CD4-positive, alpha-beta T cell treated with Interleukin-2 at 100 ng/mL for 4 hours (primary cell): Measurements from ENCODE around the gene RBM26.

Experiments used
- DNase-seq: peaks from one replicate; pipeline ENCODE4 v3.0.0-alpha.2; 2020; ENCODE audit warnings: low spot score

RBM26 gene

DNA sequence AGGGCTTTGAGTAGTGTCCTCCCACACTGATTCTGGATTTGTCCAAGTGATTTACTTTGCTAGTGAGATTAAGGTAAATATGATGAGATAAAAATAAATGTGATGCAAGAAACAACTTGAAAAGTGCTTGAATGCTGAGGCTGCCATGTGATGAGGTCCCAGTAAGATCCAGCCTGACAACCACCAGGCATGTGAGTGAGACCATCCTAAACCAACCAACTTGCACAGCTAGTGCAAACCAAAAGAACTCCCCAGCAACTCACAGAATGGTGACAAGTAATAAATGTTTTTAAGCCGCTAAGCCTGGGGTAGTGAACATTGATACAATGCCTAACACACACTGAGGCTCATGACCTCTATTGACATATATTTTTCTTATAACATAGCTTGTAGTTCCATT, 13.3 kb upstream of the RBM26 start:
- DNase-seq: no peak

DNA sequence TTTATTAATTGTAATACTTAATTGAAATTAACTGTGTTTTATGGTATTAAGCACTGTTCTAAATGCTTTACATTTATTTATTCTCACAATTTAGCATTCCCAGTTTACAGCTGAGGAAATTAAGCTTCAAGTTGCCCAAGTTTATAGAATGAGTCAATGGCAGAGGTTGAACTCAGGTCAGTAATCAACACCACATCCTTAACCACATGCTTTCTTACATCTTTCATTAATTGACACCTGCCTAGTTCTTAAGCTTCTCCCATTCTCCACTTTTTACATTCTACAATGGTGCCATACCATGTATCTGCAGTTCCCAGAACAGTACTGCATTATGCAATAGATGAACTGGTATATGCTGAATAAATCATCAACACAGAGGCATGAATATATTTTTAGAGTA, 11.7 kb upstream of the RBM26 start:
- DNase-seq: no peak

GRCh38 chr13:79413521-79413920, 7.5 kb upstream of the RBM26 start:
- DNase-seq: no peak

- no peak for DNase-seq
These were observed 3.8 kb upstream of the RBM26 start for GRCh38 chr13:79409828-79410227.

- DNase-seq: no peak
These were observed 1.4 kb upstream of the RBM26 start for GRCh38 chr13:79407349-79407979.

DNA sequence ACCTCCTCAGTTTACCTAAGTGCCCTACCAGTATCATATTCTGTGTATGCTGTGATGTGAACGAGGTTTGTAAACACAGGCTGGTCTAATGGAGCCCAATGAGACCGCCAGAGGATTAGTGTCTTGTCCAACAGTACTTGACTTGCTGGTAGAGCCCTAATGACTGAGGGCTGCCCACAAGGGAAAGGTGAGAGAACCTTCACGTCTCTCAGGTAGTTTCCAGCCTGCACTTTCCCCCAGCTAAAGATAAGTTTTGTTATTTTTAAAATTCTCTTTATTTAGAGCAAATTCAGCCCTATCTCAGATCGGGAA, 498 bp upstream of the RBM26 start:
- no peak for DNase-seq

DNA sequence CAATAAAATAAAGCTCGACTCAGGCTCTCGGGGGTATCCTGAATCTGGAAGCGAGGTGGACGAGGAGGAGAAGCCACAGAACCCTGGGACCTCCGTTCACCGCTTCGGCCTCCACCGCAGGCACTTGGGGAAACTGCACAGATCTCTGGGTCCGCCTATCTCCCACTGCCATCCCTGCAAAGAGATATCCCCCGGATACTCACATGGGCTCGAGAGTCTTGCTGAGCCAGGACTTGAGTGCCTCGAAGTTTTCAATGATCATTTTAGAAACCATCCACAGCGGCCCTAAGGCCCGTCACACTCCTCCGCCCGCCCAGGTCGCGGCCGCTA, 589 bp downstream of the RBM26 start:
- no peak for DNase-seq

- no peak for DNase-seq
These were observed 1.1 kb downstream of the RBM26 start for GRCh38 chr13:79404985-79405384.

GRCh38 chr13:79404361-79404760, 1.7 kb downstream of the RBM26 start:
- DNase-seq: no peak

DNA sequence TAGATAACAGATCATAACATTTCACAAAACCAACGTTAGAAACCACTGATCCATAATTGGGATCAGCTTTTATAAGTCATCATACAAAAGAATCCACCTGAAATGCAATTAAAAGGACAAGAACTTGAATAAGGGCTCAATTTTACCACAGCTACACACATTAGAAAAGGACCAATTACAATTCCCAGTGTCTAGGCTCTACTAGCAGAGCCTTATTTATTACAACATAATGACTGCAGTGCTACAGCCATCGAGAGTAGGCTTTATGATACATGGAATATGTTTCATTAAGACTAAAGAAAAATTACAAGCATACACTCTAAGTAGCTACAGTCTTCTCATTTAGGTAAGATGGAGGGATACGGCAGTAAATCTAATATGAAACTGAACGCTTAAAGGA, 2.9 kb downstream of the RBM26 start:
- DNase-seq: no peak

DNA sequence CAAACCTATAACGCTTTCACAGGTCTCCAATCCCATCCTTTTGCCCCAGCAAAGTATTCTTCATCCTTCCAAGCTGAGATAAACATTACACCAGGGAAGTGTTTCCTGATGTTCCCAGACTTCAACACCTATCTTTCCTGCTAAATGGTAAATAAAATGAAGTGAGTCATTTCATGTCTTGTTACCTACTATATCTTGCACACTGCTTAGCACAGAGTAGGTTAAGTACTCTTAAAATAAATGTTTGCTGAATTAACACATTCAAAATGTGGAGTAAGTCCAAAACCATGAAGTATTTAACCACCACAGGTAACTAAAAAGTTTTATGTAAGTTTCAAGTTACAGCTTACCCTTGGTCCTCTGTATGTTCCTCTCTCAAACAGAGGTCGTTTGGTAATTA, 3.4 kb downstream of the RBM26 start:
- no peak for DNase-seq

DNA sequence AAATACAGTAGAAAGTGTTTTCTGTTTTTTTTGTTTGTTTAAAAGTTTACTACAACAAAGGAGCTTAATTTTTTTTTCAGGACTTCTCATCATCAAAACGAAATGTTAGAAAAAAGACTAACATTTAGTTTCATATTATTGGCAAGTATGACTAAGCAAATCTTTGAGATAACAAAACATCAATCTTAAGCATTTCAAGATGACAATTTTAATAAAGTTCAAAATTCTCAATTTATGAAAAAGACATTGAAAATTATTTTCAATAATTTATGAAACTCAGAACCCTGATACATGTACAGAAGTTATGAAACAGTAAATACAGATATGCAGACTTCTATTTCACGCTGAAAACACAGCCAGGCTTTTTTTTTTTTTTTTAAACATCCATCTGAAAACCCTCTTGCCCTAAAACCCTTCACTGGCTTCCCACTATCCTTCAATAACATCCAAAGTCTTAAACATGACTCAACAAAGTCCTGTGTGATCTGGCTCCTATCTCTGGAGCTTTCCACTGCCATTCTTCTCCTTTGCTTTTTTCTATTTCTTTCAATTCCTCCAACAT, 3.9 kb downstream of the RBM26 start:
- DNase-seq: no peak

GRCh38 chr13:79401259-79402070, 4.6 kb downstream of the RBM26 start:
- DNase-seq: peak; percentile 28

- no peak for DNase-seq
These were observed 7.1 kb downstream of the RBM26 start for GRCh38 chr13:79398915-79399314.

DNA sequence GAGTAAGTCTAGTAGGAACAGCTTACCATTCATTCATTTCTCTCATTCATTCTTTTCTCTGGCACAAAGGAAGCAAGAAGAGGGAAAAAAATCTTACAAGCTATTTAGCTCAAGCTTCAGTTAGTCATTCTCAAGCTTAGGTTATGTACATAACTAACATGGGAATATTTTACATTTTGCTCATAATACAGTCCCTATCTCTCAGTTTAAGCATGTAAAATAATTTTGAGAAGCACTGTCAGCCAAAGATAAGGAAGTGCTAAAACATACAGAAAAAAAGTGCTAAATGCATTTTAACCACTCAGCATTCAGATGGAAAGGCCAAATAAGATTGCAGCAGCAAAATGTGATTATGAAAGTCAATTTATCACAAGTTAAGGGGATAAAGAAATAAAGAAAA, 7.9 kb downstream of the RBM26 start:
- DNase-seq: no peak

DNA sequence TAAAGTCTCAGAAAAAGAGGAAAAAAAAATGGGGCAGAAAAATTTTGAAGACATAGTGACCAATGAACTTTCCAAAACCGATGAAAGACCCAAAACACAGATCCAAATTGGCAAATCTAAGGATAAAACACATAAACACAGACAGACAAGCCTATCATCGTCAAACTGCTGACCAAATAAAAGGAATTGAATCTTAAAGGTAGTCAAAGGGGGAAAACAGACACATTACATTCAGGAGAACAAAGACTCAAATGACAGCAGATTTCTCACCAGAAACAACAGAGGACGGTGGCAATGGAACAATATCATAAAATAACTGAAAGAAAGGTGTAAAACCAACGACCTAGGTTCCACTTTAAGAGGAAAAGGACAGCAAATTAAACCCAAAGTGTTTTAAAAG, 10.2 kb downstream of the RBM26 start:
- DNase-seq: no peak

GRCh38 chr13:79393564-79394249, 12.3 kb downstream of the RBM26 start:
- DNase-seq: peak; percentile 48

DNA sequence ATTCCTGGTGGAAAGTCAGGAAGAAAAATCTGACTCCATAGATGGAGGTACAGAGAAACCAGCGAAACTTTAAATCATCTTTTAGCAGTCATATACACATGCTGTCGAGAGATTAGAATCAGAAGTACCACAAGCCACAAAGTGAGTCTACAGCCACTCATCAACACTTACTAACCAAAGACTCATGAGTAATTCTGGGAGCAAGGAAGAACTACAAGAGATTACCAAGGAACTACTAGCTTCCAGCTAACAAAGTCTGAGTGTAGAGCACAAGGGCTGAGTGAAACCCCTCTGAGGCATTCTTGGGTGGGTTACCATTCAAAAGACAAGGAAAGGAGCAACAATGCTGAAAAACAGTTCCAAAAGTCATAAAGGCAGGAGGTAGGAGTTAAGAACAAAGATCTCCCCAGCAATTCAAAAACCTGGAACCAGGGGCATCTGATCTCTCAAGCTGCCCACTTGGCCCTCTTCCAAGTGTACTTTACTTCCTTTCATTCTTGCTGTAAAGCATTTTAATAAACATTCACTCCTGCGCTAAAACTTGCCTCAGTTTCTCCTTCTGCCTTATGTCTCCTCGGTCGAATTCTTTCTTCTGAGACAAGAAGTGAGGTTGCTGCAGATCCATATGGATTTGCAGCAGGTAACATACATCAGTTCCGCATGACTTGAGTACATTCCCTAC, 13.0 kb downstream of the RBM26 start:
- DNase-seq: peak; percentile 68

DNA sequence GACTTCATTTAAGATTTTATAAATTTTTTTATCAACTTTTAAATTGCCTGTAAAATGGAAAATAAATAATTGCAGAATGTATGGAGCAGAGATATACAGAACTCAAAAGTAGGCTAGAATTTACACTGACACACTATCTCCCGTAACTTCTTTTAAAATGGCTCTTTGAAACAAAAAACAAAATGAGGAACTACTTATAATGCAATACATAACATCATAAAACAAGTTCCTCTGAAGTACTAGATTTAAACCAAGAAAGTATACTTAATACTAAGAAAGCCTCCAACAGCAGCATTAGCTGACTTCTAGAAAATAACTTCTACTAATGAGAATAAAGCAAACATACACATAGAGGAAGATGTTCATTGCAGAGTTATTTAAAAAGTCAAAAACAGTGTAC, 17.0 kb downstream of the RBM26 start:
- no peak for DNase-seq

DNA sequence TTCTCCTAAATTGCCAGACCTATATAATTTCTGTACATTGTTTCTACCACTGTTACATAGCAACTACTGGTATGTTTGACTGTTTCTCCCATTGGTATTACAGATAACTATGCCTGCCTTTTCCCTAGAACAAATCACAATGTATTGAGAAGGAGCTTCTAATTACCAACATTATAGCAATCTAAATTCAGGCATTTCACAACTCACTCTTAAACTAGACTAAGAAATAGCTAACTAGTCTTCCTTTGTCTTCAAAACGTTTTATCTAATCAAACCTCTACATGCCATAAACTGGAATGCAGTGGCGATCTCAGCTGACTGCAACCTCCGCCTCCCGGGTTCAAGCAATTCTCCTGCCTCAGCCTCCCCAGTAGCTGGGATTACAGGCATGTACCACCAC, 18.2 kb downstream of the RBM26 start:
- no peak for DNase-seq

GRCh38 chr13:79386125-79386826, 19.8 kb downstream of the RBM26 start:
- DNase-seq: peak; percentile 60

DNA sequence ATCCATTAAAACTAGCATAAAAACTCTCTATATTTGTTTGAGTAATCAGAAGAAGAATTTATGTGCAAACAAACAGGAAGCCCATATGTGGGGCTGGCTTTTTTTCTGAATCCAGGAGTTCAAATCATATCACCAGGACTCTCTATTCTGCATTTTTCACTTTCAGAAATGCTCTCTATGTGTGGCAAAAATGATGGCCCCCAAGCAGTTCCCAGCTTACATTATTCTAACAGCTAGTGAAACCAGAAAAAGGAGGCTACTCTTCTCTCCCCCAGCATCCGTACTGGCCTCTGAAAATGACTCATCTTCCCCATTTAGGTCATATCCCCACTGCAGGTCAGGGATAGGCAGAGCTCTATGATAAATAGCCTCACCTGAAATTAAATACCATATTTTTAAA, 20.4 kb downstream of the RBM26 start:
- peak; percentile 32 for DNase-seq
